Peyer's patch (tissue), 4 donors: Measurements from ENCODE around the gene RHOD.

ENCODE experiments used
- CTCF ChIP-seq, 6 experiments: fragments of 450-650 bp in 4 of 6; fragments of 200-600 bp in 2 of 6; sonication (generic) in 1 of 6; IDR thresholded peaks; one replicate each; pipeline ENCODE4 v1.5.1; 2017 to 2019; ENCODE audit warnings: antibody characterized with exemption in 6 of 6, mild to moderate bottlenecking in 3 of 6, moderate library complexity in 1 of 6
- POLR2A ChIP-seq, 2 donors: fragments of 450-650 bp; IDR thresholded peaks; one replicate each; pipeline ENCODE4 v1.5.1; 2017; ENCODE audit warnings: antibody characterized with exemption in 2 of 2, mild to moderate bottlenecking in 2 of 2, moderate library complexity in 2 of 2

- TF ChIP-seq POLR2A (IDR thresholded peaks at IDR 0.05), result no peak
- TF ChIP-seq CTCF (IDR thresholded peaks at IDR 0.05), result no peak
These were observed 43.1 kb upstream of the RHOD start for GRCh38 chr11:67013511-67014045.
